GM18499 (cell line): ENCODE data around the gene RAI1.
"Not testable (repeated sequence)": the region's sequence is repeated elsewhere in the genome, so short reads cannot be mapped to it uniquely, and the experiment has no call there.

ENCODE experiments used
- ATAC-seq: cut with Tn5 transposase; IDR thresholded peaks from one replicate; pipeline ENCODE4 v1.9.1; 2021; ENCODE audit warnings: moderate number of reproducible peaks; ENCODE audit not compliant: insufficient read depth, unreplicated experiment

The RAI1 gene

DNA sequence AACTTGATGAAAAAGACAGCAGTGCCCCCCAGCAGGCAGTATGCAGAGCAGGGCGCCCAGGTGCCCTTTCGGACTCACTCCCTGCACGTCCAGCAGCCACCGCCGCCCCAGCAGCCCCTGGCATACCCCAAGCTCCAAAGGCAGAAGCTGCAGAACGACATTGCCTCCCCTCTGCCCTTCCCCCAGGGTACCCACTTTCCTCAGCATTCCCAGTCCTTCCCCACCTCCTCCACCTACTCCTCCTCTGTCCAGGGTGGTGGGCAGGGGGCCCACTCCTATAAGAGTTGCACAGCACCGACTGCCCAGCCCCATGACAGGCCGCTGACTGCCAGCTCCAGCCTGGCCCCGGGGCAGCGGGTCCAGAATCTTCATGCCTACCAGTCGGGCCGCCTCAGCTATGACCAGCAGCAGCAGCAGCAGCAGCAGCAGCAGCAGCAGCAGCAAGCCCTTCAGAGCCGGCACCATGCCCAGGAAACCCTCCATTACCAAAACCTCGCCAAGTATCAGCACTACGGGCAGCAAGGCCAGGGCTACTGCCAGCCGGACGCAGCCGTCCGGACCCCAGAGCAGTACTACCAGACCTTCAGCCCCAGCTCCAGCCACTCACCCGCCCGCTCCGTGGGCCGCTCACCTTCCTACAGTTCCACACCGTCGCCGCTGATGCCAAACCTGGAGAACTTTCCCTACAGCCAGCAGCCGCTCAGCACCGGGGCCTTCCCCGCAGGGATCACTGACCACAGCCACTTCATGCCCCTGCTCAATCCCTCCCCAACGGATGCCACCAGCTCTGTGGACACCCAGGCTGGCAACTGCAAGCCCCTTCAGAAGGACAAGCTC lies 112.3 kb downstream of the RAI1 start:
- no peak for ATAC-seq

DNA sequence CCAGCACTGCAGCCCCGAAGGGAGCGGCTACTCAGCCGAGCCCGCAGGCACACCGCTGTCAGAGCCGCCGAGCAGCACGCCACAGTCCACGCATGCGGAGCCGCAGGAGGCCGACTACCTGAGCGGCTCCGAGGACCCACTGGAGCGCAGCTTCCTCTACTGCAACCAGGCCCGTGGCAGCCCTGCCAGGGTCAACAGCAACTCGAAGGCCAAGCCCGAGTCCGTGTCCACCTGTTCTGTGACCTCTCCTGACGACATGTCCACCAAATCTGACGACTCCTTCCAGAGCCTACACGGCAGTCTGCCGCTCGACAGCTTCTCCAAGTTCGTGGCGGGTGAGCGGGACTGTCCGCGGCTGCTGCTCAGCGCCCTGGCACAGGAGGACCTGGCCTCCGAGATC lies 113.1 kb downstream of the RAI1 start:
- no peak for ATAC-seq

DNA sequence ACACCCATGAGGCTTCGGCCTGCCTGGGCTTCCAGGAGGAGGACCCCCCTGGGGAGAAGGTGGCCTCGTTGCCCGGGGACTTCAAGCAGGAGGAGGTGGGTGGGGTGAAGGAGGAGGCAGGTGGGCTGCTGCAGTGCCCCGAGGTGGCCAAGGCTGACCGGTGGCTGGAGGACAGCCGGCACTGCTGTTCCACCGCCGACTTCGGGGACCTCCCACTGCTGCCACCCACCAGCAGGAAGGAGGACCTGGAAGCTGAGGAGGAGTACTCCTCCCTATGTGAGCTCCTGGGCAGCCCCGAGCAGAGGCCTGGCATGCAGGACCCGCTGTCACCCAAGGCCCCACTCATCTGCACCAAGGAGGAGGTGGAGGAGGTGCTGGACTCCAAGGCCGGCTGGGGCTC lies 114.0 kb downstream of the RAI1 start:
- ATAC-seq, result no peak

DNA sequence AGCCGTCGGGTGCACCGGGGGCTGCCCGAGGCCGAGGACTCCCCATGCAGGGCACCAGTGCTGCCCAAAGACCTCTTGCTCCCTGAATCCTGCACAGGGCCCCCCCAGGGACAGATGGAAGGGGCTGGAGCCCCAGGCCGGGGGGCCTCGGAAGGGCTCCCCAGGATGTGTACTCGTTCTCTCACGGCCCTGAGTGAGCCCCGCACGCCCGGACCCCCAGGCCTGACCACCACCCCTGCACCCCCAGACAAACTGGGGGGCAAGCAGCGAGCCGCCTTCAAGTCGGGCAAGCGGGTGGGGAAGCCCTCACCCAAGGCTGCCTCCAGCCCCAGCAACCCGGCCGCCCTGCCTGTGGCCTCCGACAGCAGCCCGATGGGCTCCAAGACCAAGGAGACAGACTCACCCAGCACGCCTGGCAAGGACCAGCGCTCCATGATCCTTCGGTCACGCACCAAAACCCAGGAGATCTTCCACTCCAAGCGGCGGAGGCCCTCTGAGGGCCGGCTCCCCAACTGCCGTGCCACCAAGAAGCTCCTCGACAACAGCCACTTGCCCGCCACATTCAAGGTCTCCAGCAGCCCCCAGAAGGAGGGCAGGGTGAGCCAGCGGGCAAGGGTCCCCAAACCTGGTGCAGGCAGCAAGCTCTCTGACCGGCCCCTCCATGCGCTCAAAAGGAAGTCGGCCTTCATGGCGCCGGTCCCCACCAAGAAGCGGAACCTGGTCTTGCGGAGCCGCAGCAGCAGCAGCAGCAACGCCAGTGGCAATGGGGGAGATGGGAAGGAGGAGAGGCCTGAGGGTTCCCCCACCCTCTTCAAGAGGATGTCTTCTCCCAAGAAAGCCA lies 114.9 kb downstream of the RAI1 start:
- no peak for ATAC-seq

DNA sequence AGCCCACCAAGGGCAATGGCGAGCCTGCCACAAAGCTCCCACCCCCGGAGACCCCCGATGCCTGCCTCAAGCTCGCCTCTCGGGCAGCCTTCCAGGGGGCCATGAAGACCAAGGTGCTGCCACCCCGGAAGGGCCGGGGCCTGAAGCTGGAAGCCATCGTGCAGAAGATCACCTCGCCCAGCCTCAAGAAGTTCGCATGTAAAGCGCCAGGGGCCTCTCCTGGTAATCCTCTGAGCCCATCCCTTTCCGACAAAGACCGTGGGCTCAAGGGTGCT lies 115.5 kb downstream of the RAI1 start:
- no peak for ATAC-seq

DNA sequence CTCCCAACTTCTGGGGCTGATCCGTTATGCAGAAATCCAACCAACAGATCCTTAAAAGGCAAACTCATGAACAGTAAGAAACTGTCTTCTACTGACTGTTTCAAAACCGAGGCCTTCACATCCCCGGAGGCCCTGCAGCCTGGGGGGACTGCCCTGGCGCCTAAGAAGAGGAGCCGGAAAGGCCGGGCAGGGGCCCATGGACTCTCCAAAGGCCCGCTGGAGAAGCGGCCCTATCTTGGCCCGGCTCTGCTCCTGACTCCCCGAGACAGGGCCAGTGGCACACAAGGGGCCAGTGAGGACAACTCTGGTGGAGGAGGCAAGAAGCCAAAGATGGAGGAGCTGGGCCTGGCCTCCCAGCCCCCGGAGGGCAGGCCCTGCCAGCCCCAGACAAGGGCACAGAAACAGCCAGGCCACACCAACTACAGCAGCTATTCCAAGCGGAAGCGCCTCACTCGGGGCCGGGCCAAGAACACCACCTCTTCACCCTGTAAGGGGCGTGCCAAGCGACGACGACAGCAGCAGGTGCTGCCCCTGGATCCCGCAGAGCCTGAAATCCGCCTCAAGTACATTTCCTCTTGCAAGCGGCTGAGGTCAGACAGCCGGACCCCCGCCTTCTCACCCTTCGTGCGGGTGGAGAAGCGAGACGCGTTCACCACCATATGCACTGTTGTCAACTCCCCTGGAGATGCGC lies 116.0 kb downstream of the RAI1 start:
- ATAC-seq, result no peak

DNA sequence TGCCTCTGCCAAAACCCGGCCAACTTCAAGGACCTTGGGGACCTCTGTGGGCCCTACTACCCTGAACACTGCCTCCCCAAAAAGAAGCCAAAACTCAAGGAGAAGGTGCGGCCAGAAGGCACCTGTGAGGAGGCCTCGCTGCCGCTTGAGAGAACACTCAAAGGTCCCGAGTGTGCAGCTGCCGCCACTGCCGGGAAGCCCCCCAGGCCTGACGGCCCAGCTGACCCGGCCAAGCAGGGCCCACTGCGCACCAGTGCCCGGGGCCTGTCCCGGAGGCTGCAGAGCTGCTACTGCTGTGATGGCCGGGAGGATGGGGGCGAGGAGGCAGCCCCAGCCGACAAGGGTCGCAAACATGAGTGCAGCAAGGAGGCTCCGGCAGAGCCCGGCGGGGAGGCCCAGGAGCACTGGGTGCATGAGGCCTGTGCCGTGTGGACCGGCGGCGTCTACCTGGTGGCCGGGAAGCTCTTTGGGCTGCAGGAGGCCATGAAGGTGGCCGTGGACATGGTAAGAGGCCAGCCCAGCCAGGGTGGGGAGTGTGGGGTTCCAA lies 116.8 kb downstream of the RAI1 start:
- no peak for ATAC-seq

DNA sequence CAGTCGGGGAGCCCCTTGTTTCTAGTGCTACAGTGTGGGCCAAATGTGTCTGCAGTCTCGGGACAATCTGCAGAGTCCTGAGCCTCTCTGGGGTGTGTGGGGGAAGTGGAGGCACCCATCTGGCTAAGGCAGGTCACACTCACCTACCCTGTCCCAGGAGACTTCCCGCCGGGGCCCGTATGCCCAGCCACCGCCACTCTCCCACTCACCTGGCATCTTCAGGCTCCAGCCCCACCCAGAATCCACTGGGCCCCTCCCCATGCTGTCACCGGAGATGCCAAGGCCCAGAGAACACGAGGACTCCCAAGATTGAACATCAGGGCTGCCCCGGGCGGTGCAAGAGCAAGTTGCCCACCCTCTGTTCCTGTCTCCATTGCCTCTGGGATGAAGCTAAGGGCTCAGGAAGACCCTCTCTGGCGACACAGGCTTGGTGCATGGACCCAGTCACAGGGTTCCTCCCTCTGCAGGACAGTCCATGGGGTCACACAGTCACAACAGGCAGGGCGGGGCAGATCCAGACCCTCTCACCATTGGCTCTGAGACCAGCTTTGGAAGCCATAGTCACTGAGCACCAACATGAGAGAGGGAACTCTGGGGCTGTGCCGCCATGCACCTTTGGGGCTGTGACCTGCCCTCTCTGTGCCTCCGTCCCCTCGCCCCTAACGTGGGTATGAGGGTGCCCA lies 117.5 kb downstream of the RAI1 start:
- ATAC-seq, result no peak

DNA sequence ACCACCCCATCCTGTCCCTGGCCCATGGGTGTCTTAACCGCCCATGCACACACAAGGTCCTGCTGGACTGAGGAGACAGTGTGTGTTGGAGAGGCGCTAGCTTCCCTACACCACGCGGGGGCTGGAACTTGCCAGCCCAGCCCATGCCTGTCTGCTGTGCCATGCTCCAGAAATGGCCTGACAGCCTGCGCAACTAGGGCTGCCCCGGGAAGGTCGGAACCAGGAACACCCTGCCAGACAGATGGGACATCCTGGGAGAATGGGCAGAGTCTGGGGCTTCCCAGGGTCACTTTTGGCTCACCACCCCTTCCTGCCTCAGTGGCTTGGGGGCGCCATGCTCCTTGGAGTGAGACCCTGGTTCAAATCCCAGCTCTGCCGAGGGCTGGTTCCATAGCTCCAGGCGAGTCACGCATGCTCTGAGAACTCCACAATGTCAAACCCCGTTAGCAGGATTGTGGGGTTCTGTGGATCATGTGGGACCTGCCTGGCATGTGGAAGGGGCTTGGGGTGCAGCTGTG lies 119.3 kb downstream of the RAI1 start:
- no peak for ATAC-seq

DNA sequence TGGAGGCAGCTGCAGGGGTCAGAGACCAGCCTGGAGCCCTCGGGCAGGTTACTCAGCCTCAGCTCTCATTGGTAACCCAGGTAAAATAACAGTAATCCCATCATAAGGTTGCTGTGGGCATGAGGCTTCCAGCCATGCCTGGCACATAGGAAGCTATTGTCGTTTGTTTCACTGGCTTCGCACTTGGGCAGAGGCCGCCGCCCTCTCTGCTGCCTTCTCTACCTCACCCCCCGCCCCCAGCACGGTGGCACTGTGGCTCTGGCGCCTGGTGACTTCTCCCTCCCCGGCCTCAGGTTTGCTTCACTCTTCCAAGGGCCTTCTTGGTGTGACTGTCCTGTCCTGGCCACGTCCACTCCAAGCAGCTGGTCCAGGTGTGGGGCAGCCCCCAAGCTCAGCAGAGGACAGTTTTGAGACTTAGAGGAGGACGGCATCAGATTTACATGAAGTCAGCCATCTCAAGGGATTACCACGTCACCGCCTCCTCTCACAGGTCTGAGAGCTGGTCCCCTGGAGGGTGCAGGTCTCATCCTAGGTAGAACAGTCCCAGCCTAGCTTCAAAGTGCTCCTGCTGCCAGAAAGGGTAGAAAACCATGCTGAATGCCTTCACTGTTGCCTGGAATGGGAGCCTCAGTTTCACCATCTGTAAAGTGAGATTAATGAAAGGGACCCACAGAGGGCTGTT lies 120.7 kb downstream of the RAI1 start:
- ATAC-seq, result no peak

DNA sequence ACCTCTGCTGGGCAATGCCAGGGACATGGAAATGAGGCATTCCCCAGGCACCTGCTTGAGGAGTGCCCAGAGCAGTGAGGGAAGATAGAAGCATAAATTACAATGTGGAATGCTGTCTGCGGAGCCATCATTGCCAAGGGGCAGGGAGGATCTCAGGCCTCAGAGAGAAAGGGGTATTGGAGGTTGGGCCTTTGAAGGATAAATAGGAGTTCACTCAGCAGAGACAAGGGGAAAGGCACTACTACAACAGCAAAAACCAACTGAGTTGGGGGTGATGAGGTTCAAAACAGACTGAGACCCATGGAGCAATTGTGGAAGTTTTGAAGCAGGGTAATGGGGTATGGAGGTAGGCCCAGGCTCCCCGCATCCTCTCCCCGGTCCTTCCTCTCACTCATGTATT lies 122.7 kb downstream of the RAI1 start:
- ATAC-seq, result no peak

DNA sequence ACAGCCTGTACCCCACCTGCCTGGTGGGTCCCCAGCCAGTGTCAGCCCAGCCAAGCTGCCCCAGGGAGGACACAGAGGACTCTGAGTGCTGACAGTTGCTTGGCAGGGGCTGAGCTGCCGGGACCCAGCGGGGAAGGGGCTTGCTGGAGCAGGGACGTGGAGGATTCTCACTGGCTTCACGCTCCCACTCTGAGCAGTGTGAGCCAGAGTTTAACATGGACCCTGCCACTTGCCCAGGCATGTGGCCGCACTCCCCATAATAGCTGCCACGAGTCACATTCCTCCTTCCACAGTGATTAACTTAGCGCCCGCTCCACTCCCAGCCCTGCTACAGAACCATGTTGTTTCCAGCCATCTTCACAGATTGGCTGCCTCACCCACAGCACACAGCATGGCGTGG lies 124.3 kb downstream of the RAI1 start:
- no peak for ATAC-seq

DNA sequence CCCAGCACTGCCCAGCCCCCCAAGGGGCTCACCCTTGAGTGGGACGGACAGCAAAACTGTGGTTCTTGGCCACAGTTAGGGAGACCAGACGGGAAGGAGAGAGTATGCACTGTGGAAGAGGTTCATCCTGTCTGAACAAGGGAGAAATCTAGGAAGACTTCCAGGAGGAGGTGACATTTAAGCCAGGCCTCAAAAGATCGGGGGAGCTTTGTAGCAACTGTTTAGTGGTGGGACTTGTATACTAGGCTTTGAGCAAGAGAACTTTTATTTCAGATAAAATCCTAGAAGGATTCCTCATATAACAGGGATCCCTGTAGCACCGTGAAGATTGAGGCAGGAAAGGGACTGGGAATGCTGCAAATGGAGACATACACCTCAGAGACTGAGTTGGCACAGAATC lies 124.8 kb downstream of the RAI1 start:
- ATAC-seq, result no peak

DNA sequence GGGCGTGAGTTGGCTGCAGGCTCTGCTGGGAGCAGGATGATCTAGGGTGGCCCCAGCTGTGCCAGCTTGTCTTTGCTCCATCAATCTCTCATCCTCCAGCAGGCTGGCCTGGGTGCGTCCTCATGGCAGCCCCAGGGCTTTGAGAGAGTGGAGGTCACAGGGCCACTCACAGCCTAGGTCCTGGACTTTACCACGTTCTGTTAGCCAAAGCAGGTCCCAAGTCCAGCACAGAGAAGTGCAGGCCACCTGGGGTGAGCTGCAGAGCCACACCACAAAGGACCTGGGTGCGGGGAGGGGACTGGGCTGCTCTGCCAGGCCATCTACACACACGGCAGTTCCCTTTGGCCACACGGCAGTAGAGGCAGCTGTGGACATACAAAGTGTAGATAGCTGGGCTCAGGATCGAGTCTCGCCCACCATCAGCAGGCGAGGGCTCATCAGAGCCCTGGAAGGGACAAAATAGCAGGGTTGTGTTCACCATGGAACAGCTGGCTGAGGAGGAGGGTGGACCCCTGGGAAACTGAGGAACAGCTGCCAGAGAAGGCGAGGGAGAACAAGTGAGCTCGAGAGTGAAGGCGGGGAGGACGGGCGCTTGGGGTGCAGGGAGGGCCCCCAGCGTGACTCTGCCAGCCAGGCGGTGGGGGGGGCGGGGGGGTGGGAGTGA lies 125.5 kb downstream of the RAI1 start:
- no peak for ATAC-seq

DNA sequence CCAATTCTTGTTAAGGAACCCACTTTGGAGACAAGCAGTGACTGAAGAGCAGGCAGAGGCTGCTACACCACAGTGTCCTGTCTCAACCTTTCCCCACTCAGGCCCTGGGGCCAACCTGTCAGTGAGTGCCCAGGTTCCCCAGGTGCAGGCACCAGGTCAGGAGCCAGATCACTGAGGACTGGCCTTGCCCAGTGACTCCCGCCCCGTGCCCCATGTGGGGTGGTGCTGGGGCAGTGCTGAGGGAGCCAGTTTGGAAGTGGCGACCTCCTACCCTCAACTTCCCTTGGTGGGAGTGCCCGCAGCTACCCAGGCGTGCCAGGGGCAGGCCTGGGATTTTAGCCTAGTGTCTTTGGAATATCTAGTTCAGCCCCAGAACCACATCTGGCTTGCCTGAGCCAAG lies 126.2 kb downstream of the RAI1 start:
- ATAC-seq, result no peak

DNA sequence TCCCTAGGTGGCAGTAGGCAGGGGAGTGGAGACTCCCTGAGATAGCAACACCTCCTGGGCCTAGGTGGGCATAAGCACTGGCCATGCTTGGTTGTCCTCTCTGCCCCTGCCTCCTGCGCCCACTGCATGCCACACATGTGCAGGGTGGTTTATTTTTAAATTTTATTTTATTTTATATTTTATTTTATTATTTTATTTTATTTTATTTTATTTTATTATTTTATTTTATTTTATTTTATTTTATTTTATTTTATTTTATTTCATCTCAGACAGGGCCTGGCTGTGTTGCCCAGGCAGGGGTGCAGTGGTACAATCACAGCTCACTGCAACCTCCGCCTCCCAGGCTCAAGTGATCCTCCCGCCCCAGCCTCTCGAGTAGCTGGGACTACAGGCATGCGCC lies 126.9 kb downstream of the RAI1 start:
- not testable (repeated sequence) for ATAC-seq

DNA sequence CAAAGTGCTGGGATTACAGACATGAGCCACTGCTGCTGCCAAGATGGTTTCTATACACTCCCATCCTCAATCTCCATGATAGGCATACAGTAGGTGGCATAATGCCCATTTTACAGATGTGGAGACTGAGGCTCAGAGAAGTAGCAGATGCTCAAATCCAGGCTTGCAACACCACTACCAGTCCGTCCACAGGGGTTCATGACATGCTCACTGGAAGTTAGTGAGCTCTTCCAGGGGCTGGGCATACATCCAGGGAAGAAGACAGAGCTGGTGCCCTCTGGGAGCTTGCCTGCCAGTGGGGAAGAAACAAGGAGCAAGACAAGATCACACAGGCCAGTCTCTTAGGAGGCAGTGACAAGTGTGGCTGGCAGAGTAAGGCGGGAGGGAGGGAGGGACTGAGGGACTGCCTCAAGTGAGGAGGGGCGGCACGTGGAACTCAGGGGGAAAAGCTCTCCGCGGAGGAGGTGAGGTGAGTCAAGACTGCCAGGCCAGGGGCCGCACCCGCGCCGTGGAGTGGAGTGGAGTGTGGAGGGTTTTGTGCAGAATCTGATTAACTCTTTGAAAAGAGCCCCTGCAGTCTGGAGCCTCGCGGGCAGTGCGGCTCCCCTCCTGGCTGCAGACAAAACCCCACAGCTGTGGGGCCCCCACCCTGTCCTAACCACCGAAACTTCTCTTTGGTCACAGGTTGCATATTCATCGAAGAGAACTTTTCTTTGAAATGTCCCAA lies 127.6 kb downstream of the RAI1 start:
- ATAC-seq, result no peak

DNA sequence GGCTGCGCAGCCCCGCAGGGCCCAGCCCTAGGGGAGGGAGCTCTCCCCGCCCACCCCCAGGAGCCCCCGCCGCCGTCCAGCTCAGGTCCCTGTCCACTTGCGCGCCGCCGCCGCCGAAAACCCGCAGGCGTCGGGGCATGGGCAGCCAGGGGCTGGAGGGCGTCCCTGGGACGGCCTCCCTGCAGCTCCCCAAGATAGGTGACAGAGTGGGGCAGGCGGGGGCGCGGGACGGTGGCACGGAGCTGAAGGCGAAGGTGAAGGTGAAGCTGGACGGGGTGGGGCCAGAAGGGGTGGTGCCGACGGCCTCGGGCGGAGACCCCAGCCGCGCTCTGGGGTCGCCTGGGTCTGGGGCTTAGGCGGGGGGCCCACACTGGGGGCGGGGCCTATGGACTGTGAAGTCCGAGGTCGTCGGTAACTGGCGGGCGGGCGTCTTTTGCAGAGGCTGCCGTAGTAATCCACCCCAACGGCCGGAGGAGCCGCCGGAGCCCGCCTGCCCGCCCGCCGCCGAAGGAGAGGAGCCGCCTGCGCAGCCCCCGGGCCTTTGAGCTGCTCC lies 128.3 kb downstream of the RAI1 start:
- ATAC-seq, result no peak
